Naive thymus-derived CD4-positive, alpha-beta T cell (primary cell): ENCODE results near the gene MRPL12. TPM values are rescaled to one million over a fixed set of nuclear protein-coding genes. Genes with fewer than 3 reads are reported as not detected.

Experiments used
- ATAC-seq: fragments of 150-1000 bp; cut with Tn5 transposase; 2 replicates; pipeline ENCODE4 v1.10.0; 2021; ENCODE audit warnings: mild to moderate bottlenecking, moderate library complexity
- CTCF ChIA-PET: fragments of 350-600 bp; sonication (Branson Sonifier 250); formaldehyde crosslinking; loops from one replicate; lab custom pipeline; 2021; ENCODE audit warnings: antibody characterized with exemption; lab: Charles Lee
- POLR2A ChIA-PET: fragments of 350-600 bp; sonication (Branson Sonifier 250); formaldehyde crosslinking; loops from one replicate; lab custom pipeline; 2021; ENCODE audit warnings: antibody characterized with exemption, inconsistent platforms; lab: Charles Lee
- DNase-seq, 9 donors: peaks; one replicate each; pipeline versions ENCODE4 v3.0.0 to v3.0.0-alpha.2; 2020 to 2022; ENCODE audit warnings: mixed read lengths in 1 of 9
- H3K27ac ChIP-seq: one replicate; pipeline ENCODE4 v1.7.0; 2013; ENCODE audit warnings: mild to moderate bottlenecking, low read depth, low read length, moderate library complexity
- H3K27me3 ChIP-seq, 2 donors: one replicate each; pipeline ENCODE4 v1.7.0; 2013; ENCODE audit warnings: low read length in 2 of 2, mild to moderate bottlenecking in 2 of 2, moderate library complexity in 2 of 2; ENCODE audit not compliant: control insufficient read depth in 2 of 2, insufficient read depth in 2 of 2
- H3K36me3 ChIP-seq, 3 experiments: 1 replicate in 2 of 3; 2 replicates in 1 of 3; pipeline ENCODE4 v1.7.0; 2013; ENCODE audit warnings: low read length in 3 of 3, mild to moderate bottlenecking in 3 of 3, moderate library complexity in 1 of 3; ENCODE audit not compliant: insufficient read depth in 3 of 3, control insufficient read depth in 2 of 3
- H3K4me1 ChIP-seq, 2 donors: one replicate each; pipeline ENCODE4 v1.7.0; 2013; ENCODE audit warnings: low read length in 2 of 2, mild to moderate bottlenecking in 2 of 2, moderate library complexity in 1 of 2; ENCODE audit not compliant: control insufficient read depth in 2 of 2, insufficient read depth in 2 of 2
- H3K4me3 ChIP-seq: 2 replicates; pipeline ENCODE4 v1.7.0; 2013; ENCODE audit warnings: mild to moderate bottlenecking, low read length
- H3K9me3 ChIP-seq, 3 experiments: 1 replicate in 2 of 3; 2 replicates in 1 of 3; pipeline ENCODE4 v1.7.0; 2013; ENCODE audit warnings: low read length in 3 of 3; ENCODE audit not compliant: control insufficient read depth in 2 of 3
- H3K27ac Mint-ChIP-seq, 9 donors: one replicate each; pipeline ENCODE4 v1.8.0; 2020 to 2022; ENCODE audit warnings: mixed read lengths in 9 of 9, mild to moderate bottlenecking in 8 of 9, moderate library complexity in 5 of 9, inconsistent platforms in 2 of 9
- H3K27me3 Mint-ChIP-seq, 5 donors: one replicate each; pipeline ENCODE4 v1.8.0; 2021 to 2022; ENCODE audit warnings: mixed read lengths in 5 of 5, mild to moderate bottlenecking in 1 of 5
- H3K36me3 Mint-ChIP-seq, 5 donors: one replicate each; pipeline ENCODE4 v1.8.0; 2020 to 2022; ENCODE audit warnings: mixed read lengths in 5 of 5, mild to moderate bottlenecking in 3 of 5, inconsistent platforms in 1 of 5
- H3K4me1 Mint-ChIP-seq, 7 donors: one replicate each; pipeline ENCODE4 v1.8.0; 2020 to 2022; ENCODE audit warnings: mixed read lengths in 7 of 7, mild to moderate bottlenecking in 3 of 7, inconsistent platforms in 1 of 7
- H3K4me3 Mint-ChIP-seq, 10 donors: one replicate each; pipeline ENCODE4 v1.8.0; 2020 to 2022; ENCODE audit warnings: mild to moderate bottlenecking in 10 of 10, mixed read lengths in 10 of 10, moderate library complexity in 6 of 10, inconsistent platforms in 2 of 10
- H3K9me3 Mint-ChIP-seq, 11 donors: one replicate each; pipeline ENCODE4 v1.8.0; 2020 to 2022; ENCODE audit warnings: mixed read lengths in 11 of 11, mild to moderate bottlenecking in 4 of 11, inconsistent platforms in 1 of 11, moderate library complexity in 1 of 11
- intact Hi-C, 2 donors: fragments of 100-400 bp; cut with micrococcal nuclease; formaldehyde crosslinking; loops; one replicate each; pipeline ENCODE4 v1.15.1; 2023
- polyA plus RNA-seq, 2 donors: library from polyadenylated mRNA; unstranded; fragments of 300-500 nt; fragmentation: Illumina TruSeq; gene quantifications; one replicate each; pipeline ENCODE4 v1.2.3, GENCODE V29; 2021
- total RNA-seq, 6 experiments: library from RNA in 5 of 6; stranded (reverse) in 5 of 6; gene quantifications; 1 replicate in 5 of 6; 2 replicates in 1 of 6; pipeline ENCODE4 v1.2.3 and lab custom pipeline; 2021 to 2026

MRPL12 gene
- total and polyA plus RNA-seq, 7 experiments from 2014 or later, result 21.3 to 83.8 (median 27.4) TPM

GRCh38 chr17:81693509-81694210 is 9.5 kb upstream of the MRPL12 start:
- no peak overlapping the region for H3K27ac Mint-ChIP-seq
- Histone ChIP-seq H3K27ac (no peak overlapping the region), H3K4me3 (no peak overlapping the region), H3K4me1 (no peaks in the 10 kb centered on the region), H3K36me3 (peaks cover 4 to 99% (median 13%) of the 10 kb centered on the region in 3 experiments), H3K27me3 (no peaks in the 10 kb centered on the region), H3K9me3 (no peaks in the 10 kb centered on the region)
- H3K4me1 Mint-ChIP-seq, result peaks cover 0 to 10% (median 5%) of the 10 kb centered on the region in 7 donors
- no peaks in the 10 kb centered on the region for H3K27me3 Mint-ChIP-seq
- ATAC-seq (no peak), DNase-seq (no peak)
- POLR2A ChIA-PET, result interaction anchor here (1.1 kb wide), 1 partner anchor 9 kb away, joined by 3 read pairs; the partner anchor contains the start of gene MRPL12
- H3K4me3 Mint-ChIP-seq, result no peak overlapping the region
- CTCF ChIA-PET, result no interaction called here
- H3K9me3 Mint-ChIP-seq, result no peaks in the 10 kb centered on the region
- H3K36me3 Mint-ChIP-seq, result peaks cover 0 to 37% (median 0%) of the 10 kb centered on the region in 5 donors
- intact Hi-C loops, result no loop called here

GRCh38 chr17:81694810-81695209 is 8.4 kb upstream of the MRPL12 start:
- Mint-ChIP-seq H3K36me3 (peaks cover 0 to 28% (median 0%) of the 10 kb centered on the region in 5 donors), H3K27me3 (no peaks in the 10 kb centered on the region), H3K4me1 (peaks cover 0 to 5% (median 0%) of the 10 kb centered on the region in 7 donors), H3K4me3 (no peak overlapping the region), H3K27ac (no peak overlapping the region), H3K9me3 (no peaks in the 10 kb centered on the region)
- no peaks in the 10 kb centered on the region for H3K9me3 ChIP-seq
- intact Hi-C loops, result no loop called here
- DNase-seq (no peak), ATAC-seq (no peak)
- H3K4me3 ChIP-seq, result no peak overlapping the region
- ChIA-PET POLR2A (interaction anchor here (2.4 kb wide), 1 partner anchor 11 kb away, joined by 8 read pairs; the partner anchor contains the start of genes ARL16 and HGS), CTCF (no interaction called here)
- H3K36me3 ChIP-seq, result peaks cover 4 to 92% (median 7%) of the 10 kb centered on the region in 3 experiments
- no peaks in the 10 kb centered on the region for H3K4me1 ChIP-seq
- no peak overlapping the region for H3K27ac ChIP-seq
- no peaks in the 10 kb centered on the region for H3K27me3 ChIP-seq

- no peak overlapping the region for H3K27ac ChIP-seq
- no peaks in the 10 kb centered on the region for H3K27me3 Mint-ChIP-seq
- intact Hi-C loops, result no loop called here
- no peak for ATAC-seq
- H3K4me3 Mint-ChIP-seq, result no peak overlapping the region
- H3K9me3 Mint-ChIP-seq, result no peaks in the 10 kb centered on the region
- ChIA-PET POLR2A (interaction anchor here (2.4 kb wide), 1 partner anchor 11 kb away, joined by 8 read pairs; the partner anchor contains the start of genes ARL16 and HGS), CTCF (interaction anchor here (1.3 kb wide), 1 partner anchor 10 kb away, joined by 4 read pairs; no protein-coding TSS in a partner anchor)
- H3K27ac Mint-ChIP-seq, result no peak overlapping the region
- H3K36me3 ChIP-seq, result peaks cover 4 to 89% (median 7%) of the 10 kb centered on the region in 3 experiments
- peaks cover 0 to 5% (median 0%) of the 10 kb centered on the region in 7 donors for H3K4me1 Mint-ChIP-seq
- no peak overlapping the region for H3K4me3 ChIP-seq
- peaks cover 0 to 28% (median 0%) of the 10 kb centered on the region in 5 donors for H3K36me3 Mint-ChIP-seq
- H3K27me3 ChIP-seq, result no peaks in the 10 kb centered on the region
- no peaks in the 10 kb centered on the region for H3K4me1 ChIP-seq
- DNase-seq, result no peak
- no peaks in the 10 kb centered on the region for H3K9me3 ChIP-seq
Observed at GRCh38 chr17:81695211-81695610, 8.0 kb upstream of the MRPL12 start.

- DNase-seq (no peak), ATAC-seq (no peak)
- Mint-ChIP-seq H3K4me3 (no peak overlapping the region), H3K27me3 (no peaks in the 10 kb centered on the region), H3K9me3 (no peaks in the 10 kb centered on the region), H3K4me1 (peaks cover under 1 to 8% (median 2%) of the 10 kb centered on the region in 7 donors), H3K36me3 (peaks cover 0 to 30% (median 0%) of the 10 kb centered on the region in 5 donors), H3K27ac (no peak overlapping the region)
- ChIA-PET POLR2A (interaction anchor here (2.4 kb wide), 1 partner anchor 12 kb away, joined by 8 read pairs; the partner anchor contains the start of genes ARL16 and HGS), CTCF (interaction anchor here (1.3 kb wide), 1 partner anchor 9 kb away, joined by 4 read pairs; no protein-coding TSS in a partner anchor)
- peaks cover 2 to 88% (median 4%) of the 10 kb centered on the region in 3 experiments for H3K36me3 ChIP-seq
- H3K4me3 ChIP-seq, result no peak overlapping the region
- H3K27me3 ChIP-seq, result no peaks in the 10 kb centered on the region
- intact Hi-C loops, result no loop called here
- H3K9me3 ChIP-seq, result no peaks in the 10 kb centered on the region
- H3K27ac ChIP-seq, result no peak overlapping the region
- no peaks in the 10 kb centered on the region for H3K4me1 ChIP-seq
Observed at GRCh38 chr17:81695801-81696200, 7.4 kb upstream of the MRPL12 start.

- no peak for DNase-seq
- Histone ChIP-seq H3K4me1 (peaks cover 1 to 2% of the 10 kb centered on the region in 2 donors), H3K27ac (no peak overlapping the region), H3K27me3 (no peaks in the 10 kb centered on the region), H3K36me3 (peaks cover under 1 to 88% (median 7%) of the 10 kb centered on the region in 3 experiments), H3K9me3 (no peaks in the 10 kb centered on the region), H3K4me3 (no peak overlapping the region)
- ATAC-seq, result no peak
- H3K4me3 Mint-ChIP-seq, result no peak overlapping the region
- peaks cover 5 to 11% (median 7%) of the 10 kb centered on the region in 7 donors for H3K4me1 Mint-ChIP-seq
- intact Hi-C loops, result no loop called here
- ChIA-PET POLR2A (interaction anchor here (2.4 kb wide), 1 partner anchor 13 kb away, joined by 8 read pairs; the partner anchor contains the start of genes ARL16 and HGS), CTCF (interaction anchor here (0.6 to 1.3 kb wide), 2 partner anchors 8 to 16 kb away, joined by 3 to 4 read pairs; no protein-coding TSS in a partner anchor)
- H3K9me3 Mint-ChIP-seq, result no peaks in the 10 kb centered on the region
- no peaks in the 10 kb centered on the region for H3K27me3 Mint-ChIP-seq
- H3K27ac Mint-ChIP-seq, result no peak overlapping the region
- H3K36me3 Mint-ChIP-seq, result peaks cover 0 to 30% (median 0%) of the 10 kb centered on the region in 5 donors
Observed at GRCh38 chr17:81696218-81696941, 6.8 kb upstream of the MRPL12 start.

- Mint-ChIP-seq H3K36me3 (peaks cover 0 to 24% (median 0%) of the 10 kb centered on the region in 5 donors), H3K4me3 (no peak overlapping the region), H3K4me1 (peaks cover 9 to 18% (median 16%) of the 10 kb centered on the region in 7 donors), H3K27ac (peak overlapping the region in 2 of 9 donors; percentile 14 to 51), H3K9me3 (no peaks in the 10 kb centered on the region), H3K27me3 (no peaks in the 10 kb centered on the region)
- no peak for DNase-seq
- Histone ChIP-seq H3K4me3 (no peak overlapping the region), H3K27ac (no peak overlapping the region), H3K9me3 (no peaks in the 10 kb centered on the region), H3K36me3 (peaks cover 0 to 82% (median 11%) of the 10 kb centered on the region in 3 experiments), H3K4me1 (peaks cover 12 to 13% of the 10 kb centered on the region in 2 donors), H3K27me3 (no peaks in the 10 kb centered on the region)
- POLR2A ChIA-PET, result no interaction called here
- intact Hi-C loops, result no loop called here
- ATAC-seq, result no peak
- CTCF ChIA-PET, result interaction anchor here (0.6 kb wide), 1 partner anchor 15 kb away, joined by 3 read pairs; no protein-coding TSS in a partner anchor
Observed at GRCh38 chr17:81697261-81698044, 5.7 kb upstream of the MRPL12 start.
